Measurements from ENCODE around the gene FOXL3.

The FOXL3 gene

GRCh38 chr7:266851-267840 is 22.8 kb upstream of the FOXL3 start:
- DNase-seq (ENCODE audit: low spot score): no peak

- no peak for DNase-seq (ENCODE audit: low spot score)
Observed at GRCh38 chr7:268991-269390, 21.0 kb upstream of the FOXL3 start.

GRCh38 chr7:269721-270120 is 20.2 kb upstream of the FOXL3 start:
- DNase-seq (ENCODE audit: low spot score): no peak

GRCh38 chr7:270351-270983 is 19.5 kb upstream of the FOXL3 start:
- no peak for DNase-seq (ENCODE audit: low spot score)

- peak; percentile 80 for DNase-seq (ENCODE audit: low spot score)
Observed at GRCh38 chr7:271266-272107, 18.5 kb upstream of the FOXL3 start.

- no peak for DNase-seq (ENCODE audit: low spot score)
Observed at GRCh38 chr7:272108-272615, 17.8 kb upstream of the FOXL3 start.

- DNase-seq (ENCODE audit: low spot score): no peak
Observed at GRCh38 chr7:272631-273030, 17.3 kb upstream of the FOXL3 start.

- DNase-seq (ENCODE audit: low spot score): no peak
Observed at GRCh38 chr7:273327-273726, 16.6 kb upstream of the FOXL3 start.

GRCh38 chr7:274266-274665 is 15.7 kb upstream of the FOXL3 start:
- DNase-seq (ENCODE audit: low spot score): no peak

- no peak for DNase-seq (ENCODE audit: low spot score)
Observed at GRCh38 chr7:276230-276835, 13.6 kb upstream of the FOXL3 start.

- no peak for DNase-seq (ENCODE audit: low spot score)
Observed at GRCh38 chr7:277228-277627, 12.7 kb upstream of the FOXL3 start.

- no peak for DNase-seq (ENCODE audit: low spot score)
Observed at GRCh38 chr7:278081-278480, 11.9 kb upstream of the FOXL3 start.

- no peak for DNase-seq (ENCODE audit: low spot score)
Observed at GRCh38 chr7:279821-280220, 10.1 kb upstream of the FOXL3 start.

- no peak for DNase-seq (ENCODE audit: low spot score)
Observed at GRCh38 chr7:280461-280860, 9.5 kb upstream of the FOXL3 start.

- no peak for DNase-seq (ENCODE audit: low spot score)
Observed at GRCh38 chr7:281637-282036, 8.3 kb upstream of the FOXL3 start.

GRCh38 chr7:282621-283020 is 7.3 kb upstream of the FOXL3 start:
- DNase-seq (ENCODE audit: low spot score): no peak

GRCh38 chr7:284762-285722 is 4.9 kb upstream of the FOXL3 start:
- DNase-seq (ENCODE audit: low spot score): no peak

- no peak for DNase-seq (ENCODE audit: low spot score)
Observed at GRCh38 chr7:285731-286130, 4.2 kb upstream of the FOXL3 start.

GRCh38 chr7:286266-286665 is 3.7 kb upstream of the FOXL3 start:
- no peak for DNase-seq (ENCODE audit: low spot score)

- DNase-seq (ENCODE audit: low spot score): no peak
Observed at GRCh38 chr7:288671-289101, 1.3 kb upstream of the FOXL3 start.

Data from putamen (tissue), 1 donor.